Heart right ventricle (tissue), 16 donors: ENCODE measurements around the gene ANAPC7. TPM values are rescaled to one million over a fixed set of nuclear protein-coding genes. Genes with fewer than 3 reads are reported as not detected.

Experiments used
- ATAC-seq, 8 donors: fragments of 200-7000 bp; cut with Tn5 transposase; one replicate each; pipeline ENCODE4 v1.9.1; 2020; ENCODE audit warnings: mild to moderate bottlenecking in 8 of 8, moderate library complexity in 8 of 8, moderate number of reproducible peaks in 1 of 8
- DNase-seq, 2 donors: peaks; one replicate each; pipeline ENCODE4 v3.0.0-alpha.2; 2020
- H3K27ac ChIP-seq, 10 donors: fragments of 200-600 bp; sonication (generic) in 2 of 10; one replicate each; pipeline versions ENCODE4 v1.5.0 to v1.8.0; 2020 to 2022; ENCODE audit warnings: mild to moderate bottlenecking in 3 of 10
- H3K27me3 ChIP-seq, 7 donors: fragments of 200-600 bp; one replicate each; pipeline ENCODE4 v1.8.0; 2021 to 2022; ENCODE audit warnings: mild to moderate bottlenecking in 2 of 7
- H3K36me3 ChIP-seq, 9 donors: fragments of 200-600 bp; sonication (generic) in 1 of 9; one replicate each; pipeline versions ENCODE4 v1.5.0 to v1.8.0; 2020 to 2022; ENCODE audit warnings: mild to moderate bottlenecking in 2 of 9
- H3K4me1 ChIP-seq, 9 donors: fragments of 200-600 bp; sonication (generic) in 1 of 9; one replicate each; pipeline versions ENCODE4 v1.5.0 to v1.8.0; 2020 to 2022; ENCODE audit warnings: mild to moderate bottlenecking in 4 of 9
- H3K4me3 ChIP-seq, 10 donors: fragments of 200-600 bp; sonication (generic) in 2 of 10; one replicate each; pipeline versions ENCODE4 v1.5.0 to v1.8.0; 2020 to 2022; ENCODE audit warnings: mild to moderate bottlenecking in 7 of 10, moderate library complexity in 2 of 10
- H3K9me3 ChIP-seq, 11 donors: fragments of 200-600 bp in 10 of 11; sonication (generic) in 2 of 11; one replicate each; pipeline versions ENCODE4 v1.5.0 to v1.8.0; 2013 to 2022; ENCODE audit warnings: mild to moderate bottlenecking in 2 of 11, control low read depth in 1 of 11, moderate library complexity in 1 of 11
- CTCF ChIP-seq, 9 donors: fragments of 200-600 bp; sonication (generic) in 2 of 9; IDR thresholded peaks; one replicate each; pipeline versions ENCODE4 v1.5.0 to v1.8.0; 2021 to 2022; ENCODE audit warnings: antibody characterized with exemption in 9 of 9, mild to moderate bottlenecking in 5 of 9, moderate library complexity in 1 of 9
- WGBS, 2 donors: extraction: QIAGEN DNeasy Blood & Tissue Kit; methylation state at CpG; one replicate each; pipeline ENCODE4 v1.1.7; 2013; ENCODE audit warnings: inconsistent platforms in 1 of 2; 5-methylcytosine and 5-hydroxymethylcytosine counted together
- intact Hi-C, 10 donors: fragments of 100-400 bp; cut with DNase I; formaldehyde crosslinking; loops; one replicate each; pipeline versions ENCODE4 v1.11.1 to v1.14.2; 2022
- long read RNA-seq, 3 donors: library from polyadenylated mRNA; unstranded; transcript quantifications; one replicate each; pipeline ENCODE4 v2.0.0, GENCODE V29; 2020 to 2021
- polyA plus RNA-seq, 2 donors: library from polyadenylated mRNA; stranded (reverse); fragments of 200-250 nt; gene quantifications; one replicate each; pipeline ENCODE4 v1.2.3, GENCODE V29; 2013
- total RNA-seq, 10 donors: library from RNA; stranded (reverse); fragmentation: NEBNext Ultra II Directional in 3 of 10; extraction: Animal tissue kit (Norgen Biotek cat#: 25700) in 3 of 10; gene quantifications; one replicate each; pipeline versions ENCODE4 v1.2.1 to v1.2.4, GENCODE V29; 2021 to 2023
- donor health status: Arrhythmogenic right ventricular cardiomyopathy.
- donor health status: ischemic (EF 13 %, LVEDD 7.1; RV severe dilation, severe dysfunction).
- donor health status: healthy with polysubstance abuse.
- donor health status: DM: no; HTN: yes; CAD: no.
- donor health status: DM: no; HTN: no; CAD: no.
- donor health status: ischemic (EF 25% LVEDD 6.9; RV normal size, moderate dysfunction).
- donor health status: ischemic (EF 25% LVEDD 5.7; RV mildly dilated, moderate dysfunction).
- donor health status: healthy.
- donor health status: DM: yes; HTN: yes; CAD: no.
- donor health status: Ischemic cardiomyopathy.
- donor health status: ischemic (EF 35%, LVEDD 5.7; RV mildly dilated, moderate dysfunction).
- donor health status: nonischemic (EF 11% LVEDD 7.7; RV severe dilation, severe dysfunction).
- donor health status: DM: yes; HTN: yes; CAD: no.
- donor health status: PGD.
- donor health status: ischemic (EF 29% LVEDD 5.4; RV normal size, mild dysfunction).
- donor health status: nonischemic (EF 23%, LVEDD 6.1; RV moderate dilation, normal function).

Gene ANAPC7, protein sequence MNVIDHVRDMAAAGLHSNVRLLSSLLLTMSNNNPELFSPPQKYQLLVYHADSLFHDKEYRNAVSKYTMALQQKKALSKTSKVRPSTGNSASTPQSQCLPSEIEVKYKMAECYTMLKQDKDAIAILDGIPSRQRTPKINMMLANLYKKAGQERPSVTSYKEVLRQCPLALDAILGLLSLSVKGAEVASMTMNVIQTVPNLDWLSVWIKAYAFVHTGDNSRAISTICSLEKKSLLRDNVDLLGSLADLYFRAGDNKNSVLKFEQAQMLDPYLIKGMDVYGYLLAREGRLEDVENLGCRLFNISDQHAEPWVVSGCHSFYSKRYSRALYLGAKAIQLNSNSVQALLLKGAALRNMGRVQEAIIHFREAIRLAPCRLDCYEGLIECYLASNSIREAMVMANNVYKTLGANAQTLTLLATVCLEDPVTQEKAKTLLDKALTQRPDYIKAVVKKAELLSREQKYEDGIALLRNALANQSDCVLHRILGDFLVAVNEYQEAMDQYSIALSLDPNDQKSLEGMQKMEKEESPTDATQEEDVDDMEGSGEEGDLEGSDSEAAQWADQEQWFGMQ
- total RNA-seq (10 to 100 TPM; 28.9 to 42.6 (median 34.5) TPM), polyA plus RNA-seq (10 to 100 TPM; 36.0 to 54.6 TPM)
- long read RNA-seq, donor 1, transcript ANAPC7-203 (11 exons, 3,045 nt): major isoform, 43 of 61 reads
- long read RNA-seq, donor 1, transcript ANAPC7-201 (10 exons, 2,200 nt): minor isoform, 6 of 61 reads
- long read RNA-seq, donor 1, partial matches to known transcripts: 2 of 61 reads
- long read RNA-seq, donor 1, other reads (novel, unspliced or antisense): 9 of 61 reads
- long read RNA-seq, donor 2, transcript ANAPC7-203 (11 exons, 3,045 nt): major isoform, 41 of 61 reads
- long read RNA-seq, donor 2, partial matches to known transcripts: 3 of 61 reads
- long read RNA-seq, donor 2, other reads (novel, unspliced or antisense): 11 of 61 reads
- long read RNA-seq, donor 3, transcript ANAPC7-203 (11 exons, 3,045 nt): major isoform, 95 of 124 reads
- long read RNA-seq, donor 3, transcript ANAPC7-201 (10 exons, 2,200 nt): minor isoform, 9 of 124 reads
- long read RNA-seq, donor 3, partial matches to known transcripts: 4 of 124 reads
- long read RNA-seq, donor 3, other reads (novel, unspliced or antisense): 14 of 124 reads

DNA sequence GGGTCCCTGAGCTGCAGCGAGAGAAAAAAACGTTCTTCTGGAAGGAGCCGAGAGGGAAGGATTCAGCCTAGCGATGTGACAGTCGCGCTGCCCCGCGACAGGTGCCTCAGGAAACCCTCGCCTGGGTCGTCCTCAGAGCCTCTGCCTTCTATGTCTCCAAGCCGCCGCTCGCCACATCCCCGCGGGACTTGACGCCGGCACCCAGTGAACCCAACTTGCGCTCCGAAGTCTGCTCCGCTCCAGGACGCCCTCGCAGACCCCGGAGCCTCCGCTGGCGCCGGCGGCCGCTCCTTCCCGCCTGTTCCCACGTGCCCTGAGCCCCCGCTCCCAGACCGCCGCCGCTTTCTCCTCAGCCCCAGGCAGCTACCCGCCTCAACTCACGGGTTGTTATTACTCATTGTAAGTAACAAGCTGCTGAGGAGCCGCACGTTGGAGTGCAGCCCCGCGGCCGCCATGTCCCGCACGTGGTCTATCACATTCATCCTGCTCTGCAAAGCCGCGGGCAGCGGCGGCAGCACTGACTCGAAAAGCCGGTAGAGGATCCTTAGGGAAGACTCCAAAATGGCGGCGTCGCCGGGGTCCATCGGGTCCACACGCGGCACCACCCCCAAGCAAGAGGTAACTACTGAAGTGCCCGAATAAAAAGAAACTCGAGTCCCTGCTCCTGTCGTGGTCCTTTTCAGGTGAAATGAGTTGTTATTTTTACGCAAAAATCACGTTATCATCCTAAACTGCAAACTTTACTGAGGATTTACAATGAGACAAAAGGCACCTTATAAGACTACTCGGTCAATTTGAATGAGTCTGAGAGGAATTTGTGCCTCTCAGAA lies at the start of gene ANAPC7:
TSS of gene ANAPC7 (minus strand) at position 563 of the 830 bp plus-strand sequence. CDS start at position 482, 81 bp downstream.
- Histone ChIP-seq H3K27ac (peak within 1 kb of the TSS; percentile 90 to 99 (median 94)), H3K27me3 (no peaks in the 10 kb centered on the region), H3K36me3 (peaks cover 0 to 25% (median 12%) of the 10 kb centered on the region in 9 donors), H3K9me3 (no peaks in the 10 kb centered on the region), H3K4me1 (peaks cover 3 to 28% (median 16%) of the 10 kb centered on the region in 9 donors), H3K4me3 (peak within 1 kb of the TSS; percentile 75 to 99 (median 90))
- intact Hi-C loops: no loop called here
- TF ChIP-seq CTCF (IDR thresholded peaks at IDR 0.05): peak in 2 of 9 donors; percentile 5 to 39
- 0 to 1% methylated on average over 62 of the region's 62 CpGs for WGBS, 2 donors
- ATAC-seq (peak; percentile 94 to 99 (median 98)), DNase-seq (peak; percentile 91)

DNA sequence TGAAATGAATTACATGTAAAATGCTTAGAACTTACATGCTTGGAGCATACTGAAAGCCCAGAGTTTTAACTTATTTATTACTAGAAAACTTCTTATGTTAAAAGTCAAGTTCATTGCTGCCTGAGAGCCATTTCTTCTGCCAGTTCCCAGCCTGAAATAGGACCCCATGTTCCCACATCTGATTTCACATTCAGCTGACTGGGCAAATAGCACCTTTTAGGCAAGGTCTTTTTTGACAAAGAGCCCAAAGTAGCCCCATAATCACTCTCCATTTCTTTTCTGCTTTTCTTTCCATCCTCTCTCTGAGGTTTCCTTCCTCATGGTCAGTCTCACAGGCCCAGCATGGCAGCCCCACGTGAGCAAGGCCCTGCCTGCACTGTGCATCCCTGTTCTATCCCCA lies 47.8 kb upstream of the ANAPC7 start:
- 65 to 81% methylated on average over 1 of the region's 1 CpG for WGBS, 2 donors
- ATAC-seq (no peak), DNase-seq (no peak)
- H3K4me1 ChIP-seq: peaks cover 0 to 54% (median 22%) of the 10 kb centered on the region in 9 donors
- intact Hi-C loops: loop anchor here in 8 of 10 donors (2.0 to 10.0 kb wide), 9 partner anchors 46 to 438 kb away; no protein-coding TSS in a partner anchor
- H3K27me3 ChIP-seq: no peaks in the 10 kb centered on the region
- no peak for TF ChIP-seq CTCF (IDR thresholded peaks at IDR 0.05)
- H3K9me3 ChIP-seq: no peaks in the 10 kb centered on the region
- peak overlapping the region in 5 of 10 donors; percentile 1 to 99 (median 91) for H3K27ac ChIP-seq
- peaks cover 0 to 66% (median 10%) of the 10 kb centered on the region in 9 donors for H3K36me3 ChIP-seq
- H3K4me3 ChIP-seq: no peak overlapping the region

DNA sequence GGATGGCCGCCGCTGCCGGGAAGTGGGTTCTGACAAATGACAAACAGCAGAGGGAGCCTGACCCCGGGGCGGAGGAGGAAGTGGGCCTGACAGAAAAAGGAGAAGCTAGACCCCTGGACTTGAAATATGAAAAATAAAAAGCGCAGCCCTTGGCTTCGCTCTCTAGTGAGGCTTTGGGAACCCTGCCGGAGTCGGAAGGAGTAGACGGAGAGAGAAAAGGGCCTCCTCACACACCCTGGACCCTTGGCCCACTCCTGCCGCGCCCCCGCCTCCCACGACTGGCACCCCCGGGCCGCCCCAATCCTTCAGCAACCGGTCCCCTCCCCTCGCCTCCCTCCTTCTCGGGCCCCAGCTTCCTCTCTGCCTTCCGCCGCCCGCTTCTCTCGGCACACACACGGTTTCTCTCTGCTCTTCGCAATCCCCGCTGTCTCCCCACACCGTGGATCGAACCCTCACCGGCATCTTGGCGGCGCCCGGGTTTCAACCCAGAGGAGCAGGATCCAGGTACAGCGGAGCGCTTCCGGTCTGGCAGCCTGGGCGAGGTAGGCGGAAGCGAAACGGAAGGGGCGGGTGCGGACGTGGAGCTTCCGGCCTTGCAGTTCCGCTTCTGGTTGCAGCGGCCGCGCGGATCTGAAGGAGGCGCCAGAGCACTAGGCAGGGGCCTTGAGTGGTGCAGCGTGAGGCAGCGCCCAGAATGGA lies 46.4 kb upstream of the ANAPC7 start, which contains the start of gene ARPC3:
TSS of gene ARPC3 (minus strand) at position 539 of the 699 bp plus-strand sequence. CDS start at position 462, 77 bp downstream.
- TF ChIP-seq CTCF (IDR thresholded peaks at IDR 0.05): peak; percentile 69 to 97 (median 88)
- peak within 1 kb of the TSS; percentile 61 to 95 (median 81) for H3K4me3 ChIP-seq
- peak; percentile 94 to 95 for DNase-seq
- H3K27ac ChIP-seq: peak within 1 kb of the TSS; percentile 80 to 99 (median 94)
- WGBS, 2 donors: 1% methylated on average over 43 to 51 of the region's 51 CpGs
- ATAC-seq: peak; percentile 98 to 100 (median 99)
- intact Hi-C loops: loop anchor here in 8 of 10 donors (1.0 to 10.0 kb wide), 11 partner anchors 47 to 439 kb away; no protein-coding TSS in a partner anchor
- H3K27me3 ChIP-seq: no peaks in the 10 kb centered on the region
- peaks cover 0 to 67% (median 9%) of the 10 kb centered on the region in 9 donors for H3K36me3 ChIP-seq
- H3K4me1 ChIP-seq: peaks cover 0 to 49% (median 22%) of the 10 kb centered on the region in 9 donors
- H3K9me3 ChIP-seq: no peaks in the 10 kb centered on the region
